WTC11 (cell line): ENCODE data around the gene SLC15A1. TPM values are rescaled to one million over a fixed set of nuclear protein-coding genes. Genes with fewer than 3 reads are reported as not detected.

Experiments used
- ATAC-seq: fragments of 200-7000 bp; cut with Tn5 transposase; 2 replicates; pipeline ENCODE4 v1.10.0; 2021; ENCODE audit warnings: mild to moderate bottlenecking, moderate library complexity
- CTCF ChIA-PET: fragments of 300-600 bp; sonication (Branson Sonifier 250); formaldehyde crosslinking; loops from one replicate; lab custom pipeline; 2021; ENCODE audit warnings: antibody characterized with exemption; lab: Charles Lee
- POLR2A ChIA-PET: fragments of 350-600 bp; sonication (Branson Sonifier 250); formaldehyde crosslinking; loops from one replicate; lab custom pipeline; 2021; ENCODE audit warnings: antibody characterized with exemption; lab: Charles Lee
- DNase-seq: peaks from one replicate; pipeline ENCODE4 v3.0.0; 2021; ENCODE audit warnings: low spot score
- H3K27ac Mint-ChIP-seq: 2 replicates; pipeline ENCODE4 v1.8.0; 2021; ENCODE audit warnings: mixed read lengths
- H3K27me3 Mint-ChIP-seq: 2 replicates; pipeline ENCODE4 v1.8.0; 2021; ENCODE audit warnings: low read depth, mild to moderate bottlenecking, moderate library complexity, mixed read lengths
- H3K36me3 Mint-ChIP-seq: 2 replicates; pipeline ENCODE4 v1.8.0; 2021; ENCODE audit warnings: mixed read lengths
- H3K4me1 Mint-ChIP-seq: 2 replicates; pipeline ENCODE4 v1.8.0; 2022; ENCODE audit warnings: mixed read lengths
- H3K4me3 Mint-ChIP-seq: 2 replicates; pipeline ENCODE4 v1.8.0; 2021; ENCODE audit warnings: mild to moderate bottlenecking, moderate library complexity, mixed read lengths
- H3K9me3 Mint-ChIP-seq: 2 replicates; pipeline ENCODE4 v1.8.0; 2021; ENCODE audit warnings: mixed read lengths
- ARID4B ChIP-seq: sonication (generic); formaldehyde crosslinking; IDR thresholded peaks from 2 replicates; pipeline ENCODE4 v1.8.0; 2023; ENCODE audit warnings: missing genetic modification reagents, mild to moderate bottlenecking, borderline replicate concordance
- CTCF ChIP-seq: fragments of 200-600 bp; IDR thresholded peaks from 2 replicates; pipeline ENCODE4 v1.8.0; 2022; ENCODE audit warnings: antibody characterized with exemption
- E2F1 ChIP-seq: sonication (generic); formaldehyde crosslinking; IDR thresholded peaks from 2 replicates; pipeline ENCODE4 v1.8.0; 2022; ENCODE audit warnings: mild to moderate bottlenecking, missing genetic modification reagents
- FOXK1 ChIP-seq: sonication (generic); formaldehyde crosslinking; IDR thresholded peaks from 2 replicates; pipeline ENCODE4 v1.8.0; 2022; ENCODE audit warnings: mild to moderate bottlenecking, moderate library complexity, missing genetic modification reagents
- GRHL2 ChIP-seq: fragments of 250-450 bp; sonication (Bioruptor Pico); IDR thresholded peaks from 2 replicates; pipeline ENCODE4 v1.8.0; 2022; ENCODE audit warnings: mild to moderate bottlenecking, moderate library complexity; ENCODE audit not compliant: insufficient replicate concordance, severe bottlenecking
- HMGA2 ChIP-seq: fragments of 250-450 bp; sonication (Bioruptor Pico); IDR thresholded peaks from 2 replicates; pipeline ENCODE4 v1.4.0; 2021; ENCODE audit warnings: mild to moderate bottlenecking, moderate library complexity
- IRF2 ChIP-seq: sonication (generic); formaldehyde crosslinking; IDR thresholded peaks from 2 replicates; pipeline ENCODE4 v1.8.0; 2022; ENCODE audit warnings: low read depth, missing genetic modification reagents, borderline replicate concordance
- JAZF1 ChIP-seq: fragments of 250-450 bp; sonication (Bioruptor Pico); IDR thresholded peaks from 2 replicates; pipeline ENCODE4 v1.9.0; 2021; ENCODE audit warnings: moderate library complexity, mild to moderate bottlenecking, inconsistent platforms
- JUN ChIP-seq: sonication (generic); formaldehyde crosslinking; IDR thresholded peaks from 2 replicates; pipeline ENCODE4 v1.8.0; 2023; ENCODE audit warnings: mild to moderate bottlenecking, missing genetic modification reagents
- NR1H2 ChIP-seq: sonication (generic); formaldehyde crosslinking; IDR thresholded peaks from 2 replicates; pipeline ENCODE4 v1.9.0; 2021; ENCODE audit warnings: mild to moderate bottlenecking, moderate library complexity, missing genetic modification reagents
- RORB ChIP-seq: fragments of 250-450 bp; sonication (Bioruptor Pico); IDR thresholded peaks from 2 replicates; pipeline ENCODE4 v1.9.0; 2021; ENCODE audit warnings: mild to moderate bottlenecking
- SMAD3 ChIP-seq: sonication (generic); formaldehyde crosslinking; IDR thresholded peaks from 2 replicates; pipeline ENCODE4 v1.8.0; 2022; ENCODE audit warnings: missing genetic modification reagents, mild to moderate bottlenecking, borderline replicate concordance
- USF2 ChIP-seq: sonication (generic); formaldehyde crosslinking; IDR thresholded peaks from 2 replicates; pipeline ENCODE4 v1.8.1; 2023; ENCODE audit warnings: mild to moderate bottlenecking, missing genetic modification reagents, moderate library complexity
- ZNF121 ChIP-seq: sonication (generic); formaldehyde crosslinking; IDR thresholded peaks from 2 replicates; pipeline ENCODE4 v1.8.0; 2023; ENCODE audit warnings: missing genetic modification reagents
- ZNF232 ChIP-seq: sonication (generic); formaldehyde crosslinking; IDR thresholded peaks from 2 replicates; pipeline ENCODE4 v1.8.0; 2022; ENCODE audit warnings: mild to moderate bottlenecking, missing genetic modification reagents
- ZNF416 ChIP-seq: fragments of 250-450 bp; sonication (Bioruptor Pico); IDR thresholded peaks from 2 replicates; pipeline ENCODE4 v1.9.0; 2021; ENCODE audit warnings: mild to moderate bottlenecking, inconsistent platforms
- ZNF423 ChIP-seq: fragments of 250-450 bp; sonication (Bioruptor Pico); IDR thresholded peaks from 2 replicates; pipeline ENCODE4 v2.1.2; 2022; ENCODE audit warnings: mild to moderate bottlenecking, moderate library complexity
- ZNF425 ChIP-seq: fragments of 250-450 bp; sonication (Bioruptor Pico); conservative IDR thresholded peaks from 2 replicates; pipeline ENCODE4 v1.9.0; 2021; ENCODE audit warnings: mild to moderate bottlenecking
- total RNA-seq: library from RNA; stranded (reverse); gene quantifications from 3 replicates; pipeline ENCODE4 v1.2.3, GENCODE V29; 2021
- TF ChIP-seq, protein P1 (sequence below): fragments of 250-450 bp; sonication (Bioruptor Pico); IDR thresholded peaks from 2 replicates; pipeline ENCODE4 v1.9.0; 2021; ENCODE audit warnings: mild to moderate bottlenecking
- TF ChIP-seq, protein P2 (sequence below): sonication (generic); formaldehyde crosslinking; IDR thresholded peaks from 2 replicates; pipeline ENCODE4 v1.8.1; 2023; ENCODE audit warnings: mild to moderate bottlenecking, missing genetic modification reagents
- TF ChIP-seq, protein P3 (sequence below): sonication (generic); formaldehyde crosslinking; IDR thresholded peaks from 2 replicates; pipeline ENCODE4 v1.8.0; 2022; ENCODE audit warnings: mild to moderate bottlenecking, missing genetic modification reagents

SLC15A1 gene
- total RNA-seq, 1 experiment from 2014 or later, result 2.3 TPM

DNA sequence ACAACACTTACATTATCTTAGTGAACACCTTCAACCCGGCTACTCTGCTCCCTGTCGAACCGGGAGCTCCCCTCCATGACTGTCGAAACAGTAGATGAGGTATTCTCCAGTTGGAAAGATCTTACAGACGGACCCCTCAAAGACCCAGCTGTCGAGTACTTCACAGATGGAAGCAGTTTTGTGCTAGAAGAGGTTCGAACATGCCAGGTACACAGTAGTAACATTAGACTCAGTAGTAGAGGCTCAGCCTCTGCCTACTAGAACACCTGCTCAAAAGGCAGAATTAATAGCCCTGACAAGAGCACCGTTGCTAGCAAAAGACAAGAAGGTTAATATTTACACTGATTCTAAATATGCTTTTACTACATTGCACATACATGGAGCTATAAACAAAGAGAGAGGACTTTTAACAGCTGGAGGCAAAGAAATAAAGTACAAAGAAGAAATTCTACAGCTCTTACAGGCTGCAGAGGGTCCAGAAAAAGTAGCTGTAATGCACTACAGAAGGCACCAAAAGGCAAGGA, 13.6 kb upstream of the SLC15A1 start (continued):
- TF ChIP-seq JAZF1 (CRISPR knock-in tag), result no peak
- no peak for TF ChIP-seq ZNF416 (CRISPR knock-in tag)
- TF ChIP-seq JUN (CRISPR knock-in tag), result no peak
- no peak for TF ChIP-seq USF2 (CRISPR knock-in tag)
- no peak for TF ChIP-seq SMAD3 (CRISPR knock-in tag)
- TF ChIP-seq, protein P1, sequence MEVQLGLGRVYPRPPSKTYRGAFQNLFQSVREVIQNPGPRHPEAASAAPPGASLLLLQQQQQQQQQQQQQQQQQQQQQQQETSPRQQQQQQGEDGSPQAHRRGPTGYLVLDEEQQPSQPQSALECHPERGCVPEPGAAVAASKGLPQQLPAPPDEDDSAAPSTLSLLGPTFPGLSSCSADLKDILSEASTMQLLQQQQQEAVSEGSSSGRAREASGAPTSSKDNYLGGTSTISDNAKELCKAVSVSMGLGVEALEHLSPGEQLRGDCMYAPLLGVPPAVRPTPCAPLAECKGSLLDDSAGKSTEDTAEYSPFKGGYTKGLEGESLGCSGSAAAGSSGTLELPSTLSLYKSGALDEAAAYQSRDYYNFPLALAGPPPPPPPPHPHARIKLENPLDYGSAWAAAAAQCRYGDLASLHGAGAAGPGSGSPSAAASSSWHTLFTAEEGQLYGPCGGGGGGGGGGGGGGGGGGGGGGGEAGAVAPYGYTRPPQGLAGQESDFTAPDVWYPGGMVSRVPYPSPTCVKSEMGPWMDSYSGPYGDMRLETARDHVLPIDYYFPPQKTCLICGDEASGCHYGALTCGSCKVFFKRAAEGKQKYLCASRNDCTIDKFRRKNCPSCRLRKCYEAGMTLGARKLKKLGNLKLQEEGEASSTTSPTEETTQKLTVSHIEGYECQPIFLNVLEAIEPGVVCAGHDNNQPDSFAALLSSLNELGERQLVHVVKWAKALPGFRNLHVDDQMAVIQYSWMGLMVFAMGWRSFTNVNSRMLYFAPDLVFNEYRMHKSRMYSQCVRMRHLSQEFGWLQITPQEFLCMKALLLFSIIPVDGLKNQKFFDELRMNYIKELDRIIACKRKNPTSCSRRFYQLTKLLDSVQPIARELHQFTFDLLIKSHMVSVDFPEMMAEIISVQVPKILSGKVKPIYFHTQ (CRISPR knock-in tag), result no peak
- TF ChIP-seq IRF2 (CRISPR knock-in tag), result no peak
- no peak for TF ChIP-seq ZNF232
- TF ChIP-seq, protein P2, sequence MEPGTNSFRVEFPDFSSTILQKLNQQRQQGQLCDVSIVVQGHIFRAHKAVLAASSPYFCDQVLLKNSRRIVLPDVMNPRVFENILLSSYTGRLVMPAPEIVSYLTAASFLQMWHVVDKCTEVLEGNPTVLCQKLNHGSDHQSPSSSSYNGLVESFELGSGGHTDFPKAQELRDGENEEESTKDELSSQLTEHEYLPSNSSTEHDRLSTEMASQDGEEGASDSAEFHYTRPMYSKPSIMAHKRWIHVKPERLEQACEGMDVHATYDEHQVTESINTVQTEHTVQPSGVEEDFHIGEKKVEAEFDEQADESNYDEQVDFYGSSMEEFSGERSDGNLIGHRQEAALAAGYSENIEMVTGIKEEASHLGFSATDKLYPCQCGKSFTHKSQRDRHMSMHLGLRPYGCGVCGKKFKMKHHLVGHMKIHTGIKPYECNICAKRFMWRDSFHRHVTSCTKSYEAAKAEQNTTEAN, result no peak
- no peak for TF ChIP-seq E2F1 (CRISPR knock-in tag)
- no peak for TF ChIP-seq NR1H2 (CRISPR knock-in tag)
- TF ChIP-seq GRHL2 (CRISPR knock-in tag), result no peak
- no peak for TF ChIP-seq RORB (CRISPR knock-in tag)
- TF ChIP-seq ZNF121 (CRISPR knock-in tag), result no peak

DNA sequence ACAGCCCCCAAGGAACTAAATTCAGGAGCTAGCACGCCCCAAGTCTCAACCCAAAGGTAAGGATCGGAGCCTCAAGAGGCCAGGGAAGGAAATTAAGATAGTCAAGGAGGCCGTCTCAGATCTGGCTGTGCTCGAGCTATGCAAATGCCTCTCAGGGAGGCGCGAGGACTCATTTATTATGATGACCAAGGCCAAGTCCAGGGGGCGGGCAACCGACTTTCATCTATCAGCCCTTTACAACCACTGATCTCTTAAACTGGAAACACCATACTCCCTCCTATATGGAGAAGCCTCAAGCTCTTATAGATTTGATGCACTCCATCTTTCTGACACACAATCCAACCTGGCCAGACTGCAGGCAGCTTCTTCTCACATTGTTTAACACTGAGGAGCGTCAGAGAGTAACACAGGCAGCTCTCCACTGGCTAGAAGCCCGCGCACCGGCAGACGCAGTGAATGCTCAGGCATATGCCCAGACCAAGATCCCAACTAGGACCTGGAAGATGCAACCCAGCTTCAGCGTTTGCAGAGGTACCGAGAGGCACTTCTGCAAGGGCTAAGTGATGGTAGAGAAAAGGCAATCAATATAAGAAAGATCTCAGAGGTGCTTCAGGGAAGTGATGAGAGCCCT, 9.6 kb upstream of the SLC15A1 start:
- H3K27me3 Mint-ChIP-seq, result no peaks in the 10 kb centered on the region
- no peak; the same call in 1 of the 2 replicates for ATAC-seq
- no peak for DNase-seq
- H3K4me3 Mint-ChIP-seq, result no peak overlapping the region
- H3K36me3 Mint-ChIP-seq, result peaks cover 5% of the 10 kb centered on the region
- H3K4me1 Mint-ChIP-seq, result peaks cover 14% of the 10 kb centered on the region
- peaks cover 20% of the 10 kb centered on the region for H3K9me3 Mint-ChIP-seq
- H3K27ac Mint-ChIP-seq, result no peak overlapping the region
- ChIA-PET CTCF (interaction anchor here (0.8 to 2.4 kb wide), 4 partner anchors 10 to 89 kb away, joined by 3 to 5 read pairs (median 4); no protein-coding TSS in a partner anchor), POLR2A (interaction anchor here (0.7 kb wide), 1 partner anchor 13 kb away, joined by 3 read pairs; no protein-coding TSS in a partner anchor)
- no peak for TF ChIP-seq CTCF
- no peak for TF ChIP-seq ARID4B (CRISPR knock-in tag)
- no peak for TF ChIP-seq ZNF425 (CRISPR knock-in tag)
- TF ChIP-seq FOXK1 (CRISPR knock-in tag), result no peak
- no peak for TF ChIP-seq HMGA2 (CRISPR knock-in tag)
- TF ChIP-seq ZNF423 (CRISPR knock-in tag), result no peak
- TF ChIP-seq, protein P3, sequence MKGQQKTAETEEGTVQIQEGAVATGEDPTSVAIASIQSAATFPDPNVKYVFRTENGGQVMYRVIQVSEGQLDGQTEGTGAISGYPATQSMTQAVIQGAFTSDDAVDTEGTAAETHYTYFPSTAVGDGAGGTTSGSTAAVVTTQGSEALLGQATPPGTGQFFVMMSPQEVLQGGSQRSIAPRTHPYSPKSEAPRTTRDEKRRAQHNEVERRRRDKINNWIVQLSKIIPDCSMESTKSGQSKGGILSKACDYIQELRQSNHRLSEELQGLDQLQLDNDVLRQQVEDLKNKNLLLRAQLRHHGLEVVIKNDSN, result no peak
